Measurements from ENCODE around the gene SYS1. TPM values are rescaled to one million over a fixed set of nuclear protein-coding genes. Genes with fewer than 3 reads are reported as not detected.

SYS1 gene
- total RNA-seq, 1 experiment from 2014 or later, result 20.5 TPM

- CTCF ChIA-PET, result interaction anchor here (1.6 to 8.3 kb wide), 3 partner anchors 12 to 62 kb away, joined by 10 to 61 read pairs (median 22); partner anchors contain the start of gene SYS1
- no peak for ATAC-seq
- H3K79me2 ChIP-seq (ENCODE audit: insufficient read depth, low read length), result no peaks in the 10 kb centered on the region
- no peak overlapping the region for H3K4me3 ChIP-seq (replicated peaks in 1 of 2; ENCODE audit: low read depth in 1 of 2, low read length in 2 of 2)
- no TSS peak for BruUV-seq (replicated peaks)
- intact Hi-C loops (cut with micrococcal nuclease), result loop anchor here (1.0 to 2.0 kb wide), 3 partner anchors 41 to 396 kb away; partner anchors contain the start of gene PIGT
- DNase-seq (ENCODE audit: low read depth, low spot score), result no peak
- H3K4me1 ChIP-seq (ENCODE audit: control insufficient read depth in 1 of 2, insufficient read depth in 2 of 2, low read length in 2 of 2), result peaks cover 0 to 20% of the 10 kb centered on the region in 2 experiments; a peak in 2 of 4 replicates
- H2AFZ ChIP-seq (ENCODE audit: low read depth, low read length, poor library complexity, severe bottlenecking), result no peak overlapping the region
- no peak overlapping the region for H3K27ac ChIP-seq (ENCODE audit: low read depth, low read length)
- RAD21 ChIA-PET (ENCODE audit: low non-redundant PET in 1 of 2, low total read pairs in 2 of 2, uncharacterized antibody in 2 of 2, unreplicated experiment in 2 of 2), result interaction anchor here in 1 of 2 experiments (2.1 kb wide), 1 partner anchor 62 kb away, joined by 16 read pairs; no protein-coding TSS in a partner anchor
- H3K4me2 ChIP-seq (ENCODE audit: low read length), result no peak overlapping the region
- no peak for TF ChIP-seq CBX3 (IDR thresholded peaks at IDR 0.05; ENCODE audit: low read depth)
- TF ChIP-seq EZH2 (IDR thresholded peaks at IDR 0.05), result no peak
- no peak for TF ChIP-seq ELF1 (IDR thresholded peaks at IDR 0.05; ENCODE audit: borderline replicate concordance, low read depth)
- no peak for TF ChIP-seq REST (IDR thresholded peaks at IDR 0.05; ENCODE audit: low read depth)
- no peak for TF ChIP-seq JUND (IDR thresholded peaks at IDR 0.05)
- no peak for TF ChIP-seq CEBPB (IDR thresholded peaks at IDR 0.05; ENCODE audit: low read depth)
- TF ChIP-seq POLR2A (IDR thresholded peaks at IDR 0.05; ENCODE audit: borderline replicate concordance, extremely low read depth, insufficient read depth, insufficient read length), result no peak
- no peak for TF ChIP-seq FOSL1 (IDR thresholded peaks at IDR 0.05; ENCODE audit: low read depth)
- TF ChIP-seq SRF (IDR thresholded peaks at IDR 0.05; ENCODE audit: low read depth), result no peak
- TF ChIP-seq SP1 (IDR thresholded peaks at IDR 0.05; ENCODE audit: low read depth), result no peak
- no peaks in the 10 kb centered on the region for H3K9me2 ChIP-seq (ENCODE audit: insufficient read depth)
- no peak overlapping the region for H3K9ac ChIP-seq (ENCODE audit: low read length)
- POLR2A ChIA-PET, result interaction anchor here (1.6 kb wide), 1 partner anchor 31 kb away, joined by 4 read pairs; no protein-coding TSS in a partner anchor
- no peaks in the 10 kb centered on the region for H3K27me3 ChIP-seq (ENCODE audit: insufficient read depth, low read length)
- no peaks in the 10 kb centered on the region for H3K36me3 ChIP-seq (ENCODE audit: control insufficient read depth in 1 of 2, insufficient read depth in 2 of 2, low read length in 2 of 2)
- H4K20me1 ChIP-seq (ENCODE audit: insufficient read depth), result no peaks in the 10 kb centered on the region
- no peaks in the 10 kb centered on the region for H3K9me3 ChIP-seq (ENCODE audit: control insufficient read depth in 1 of 2, insufficient read depth in 1 of 2, low read depth in 1 of 2, low read length in 2 of 2)
These were observed 12.0 kb downstream of the SYS1 start for GRCh38 chr20:45374966-45375365.
